Measurements from ENCODE around the gene SSBP3.

- no peak for TF ChIP-seq CTCF (optimal IDR thresholded peaks at IDR 0.05 in 1 of 3, IDR thresholded peaks at IDR 0.05 in 1 of 3, conservative IDR thresholded peaks at IDR 0.05 in 1 of 3; ENCODE audit: extremely low read depth in 1 of 3, insufficient read depth in 2 of 3, low read length in 3 of 3)
- no peak for TF ChIP-seq EZH2 (IDR thresholded peaks at IDR 0.05; ENCODE audit: low read length)
These were observed 125.5 kb downstream of the SSBP3 start for GRCh38 chr1:54280651-54281050.
